GM12892 (cell line): ENCODE data around the gene TEAD1.

ENCODE experiments used
- POLR2A ChIP-seq: IDR thresholded peaks from 2 replicates; pipeline ENCODE4 v1.6.1; 2011; ENCODE audit warnings: low read depth, low read length, control low read depth
- POLR2AphosphoS5 ChIP-seq: IDR thresholded peaks from 2 replicates; pipeline ENCODE4 v1.6.1; 2011; ENCODE audit warnings: low read depth, low read length, control low read depth
- TAF1 ChIP-seq: IDR thresholded peaks from 2 replicates; pipeline ENCODE4 v1.6.1; 2011; ENCODE audit warnings: low read depth, mild to moderate bottlenecking, control low read depth, low read length, borderline replicate concordance

GRCh38 chr11:12773591-12773990, 99.4 kb downstream of the TEAD1 start:
- no peak for TF ChIP-seq POLR2AphosphoS5
- TF ChIP-seq POLR2A: no peak
- TF ChIP-seq TAF1: no peak
